Activated naive CD4-positive, alpha-beta T cell treated with anti-CD3 and anti-CD28 coated beads for 36 hours (primary cell): Measurements from ENCODE around the gene RRM2. TPM values are rescaled to one million over a fixed set of nuclear protein-coding genes. Genes with fewer than 3 reads are reported as not detected.
"Not testable (repeated sequence)": the region's sequence is repeated elsewhere in the genome, so short reads cannot be mapped to it uniquely, and the experiment has no call there.

Source experiments
- CTCF ChIA-PET: fragments of 350-600 bp; sonication (Branson Sonifier 250); formaldehyde crosslinking; loops from one replicate; lab custom pipeline; 2021; ENCODE audit warnings: antibody characterized with exemption; lab: Charles Lee
- DNase-seq: peaks from one replicate; pipeline ENCODE4 v3.0.0-alpha.2; 2020
- H3K27ac Mint-ChIP-seq: one replicate; pipeline ENCODE4 v1.8.0; 2021; ENCODE audit warnings: mild to moderate bottlenecking, mixed read lengths
- H3K27me3 Mint-ChIP-seq: one replicate; pipeline ENCODE4 v1.8.0; 2021; ENCODE audit warnings: low read depth, mixed read lengths
- H3K36me3 Mint-ChIP-seq: one replicate; pipeline ENCODE4 v1.8.0; 2021; ENCODE audit warnings: low read depth, mixed read lengths
- H3K4me1 Mint-ChIP-seq: one replicate; pipeline ENCODE4 v1.8.0; 2021; ENCODE audit warnings: low read depth, mixed read lengths
- H3K4me3 Mint-ChIP-seq: one replicate; pipeline ENCODE4 v1.8.0; 2021; ENCODE audit warnings: mild to moderate bottlenecking, moderate library complexity, mixed read lengths
- H3K9me3 Mint-ChIP-seq: one replicate; pipeline ENCODE4 v1.8.0; 2021; ENCODE audit warnings: mixed read lengths
- intact Hi-C: fragments of 100-400 bp; cut with micrococcal nuclease; formaldehyde crosslinking; loops from one replicate; pipeline ENCODE4 v1.15.1; 2023
- total RNA-seq, 2 experiments: library from RNA; stranded (reverse); gene quantifications; one replicate each; pipeline ENCODE4 v1.2.3, GENCODE V29; 2021

The RRM2 gene
- total RNA-seq, 2 experiments from 2014 or later = 466 to 514 TPM

GRCh38 chr2:10146366-10147005 lies 23.9 kb downstream of the RRM2 start:
- no peak overlapping the region for H3K4me3 Mint-ChIP-seq
- no peaks in the 10 kb centered on the region for H3K9me3 Mint-ChIP-seq
- peaks cover 47% of the 10 kb centered on the region for H3K36me3 Mint-ChIP-seq
- H3K4me1 Mint-ChIP-seq = peaks cover 17% of the 10 kb centered on the region
- H3K27ac Mint-ChIP-seq = no peak overlapping the region
- no peak for DNase-seq
- H3K27me3 Mint-ChIP-seq = no peaks in the 10 kb centered on the region
- intact Hi-C loops = no loop called here
- CTCF ChIA-PET = no interaction called here

- intact Hi-C loops, H3K27me3 Mint-ChIP-seq, CTCF ChIA-PET, H3K9me3 Mint-ChIP-seq, H3K27ac Mint-ChIP-seq, H3K4me3 Mint-ChIP-seq, DNase-seq: not testable (repeated sequence)
- Mint-ChIP-seq H3K36me3 (peaks cover 41% of the 10 kb centered on the region), H3K4me1 (peaks cover 12% of the 10 kb centered on the region)
Measured at GRCh38 chr2:10147050-10147660, 24.6 kb downstream of the RRM2 start.

- intact Hi-C loops = no loop called here
- H3K4me1 Mint-ChIP-seq = peaks cover 12% of the 10 kb centered on the region
- H3K36me3 Mint-ChIP-seq = peaks cover 37% of the 10 kb centered on the region
- CTCF ChIA-PET = no interaction called here
- no peak for DNase-seq
- no peak overlapping the region for H3K4me3 Mint-ChIP-seq
- H3K27ac Mint-ChIP-seq = no peak overlapping the region
- H3K9me3 Mint-ChIP-seq = no peaks in the 10 kb centered on the region
- no peaks in the 10 kb centered on the region for H3K27me3 Mint-ChIP-seq
Measured at GRCh38 chr2:10148268-10148667, 25.7 kb downstream of the RRM2 start.

- Mint-ChIP-seq H3K27ac (no peak overlapping the region), H3K9me3 (no peaks in the 10 kb centered on the region), H3K27me3 (no peaks in the 10 kb centered on the region), H3K4me1 (peaks cover 12% of the 10 kb centered on the region), H3K4me3 (no peak overlapping the region), H3K36me3 (peaks cover 39% of the 10 kb centered on the region)
- CTCF ChIA-PET = interaction anchor here (0.7 kb wide), 1 partner anchor 12 kb away, joined by 6 read pairs; no protein-coding TSS in a partner anchor
- intact Hi-C loops = no loop called here
- no peak for DNase-seq
Measured at GRCh38 chr2:10149635-10150034, 27.1 kb downstream of the RRM2 start.

GRCh38 chr2:10150436-10150835 lies 27.9 kb downstream of the RRM2 start:
- CTCF ChIA-PET = interaction anchor here (0.7 kb wide), 2 partner anchors 11 to 166 kb away, joined by 6 read pairs; no protein-coding TSS in a partner anchor
- H3K27me3 Mint-ChIP-seq = no peaks in the 10 kb centered on the region
- peaks cover 12% of the 10 kb centered on the region for H3K4me1 Mint-ChIP-seq
- peaks cover 42% of the 10 kb centered on the region for H3K36me3 Mint-ChIP-seq
- no peak overlapping the region for H3K4me3 Mint-ChIP-seq
- intact Hi-C loops = no loop called here
- no peak for DNase-seq
- H3K27ac Mint-ChIP-seq = no peak overlapping the region
- no peaks in the 10 kb centered on the region for H3K9me3 Mint-ChIP-seq

GRCh38 chr2:10151462-10151861 lies 28.9 kb downstream of the RRM2 start:
- H3K4me1 Mint-ChIP-seq = peaks cover 12% of the 10 kb centered on the region
- H3K4me3 Mint-ChIP-seq = no peak overlapping the region
- H3K36me3 Mint-ChIP-seq = peaks cover 42% of the 10 kb centered on the region
- no peaks in the 10 kb centered on the region for H3K27me3 Mint-ChIP-seq
- no peak for DNase-seq
- intact Hi-C loops = no loop called here
- H3K27ac Mint-ChIP-seq = no peak overlapping the region
- no peaks in the 10 kb centered on the region for H3K9me3 Mint-ChIP-seq
- CTCF ChIA-PET = interaction anchor here (0.7 kb wide), 1 partner anchor 127 kb away, joined by 4 read pairs; no protein-coding TSS in a partner anchor

GRCh38 chr2:10157293-10157692 lies 34.8 kb downstream of the RRM2 start:
- intact Hi-C loops = no loop called here
- peaks cover 17% of the 10 kb centered on the region for H3K36me3 Mint-ChIP-seq
- DNase-seq = no peak
- H3K27me3 Mint-ChIP-seq = no peaks in the 10 kb centered on the region
- no peak overlapping the region for H3K4me3 Mint-ChIP-seq
- no peaks in the 10 kb centered on the region for H3K9me3 Mint-ChIP-seq
- no peak overlapping the region for H3K27ac Mint-ChIP-seq
- H3K4me1 Mint-ChIP-seq = peaks cover 8% of the 10 kb centered on the region
- CTCF ChIA-PET = interaction anchor here (1.9 to 2.9 kb wide), 2 partner anchors 8 to 251 kb away, joined by 9 read pairs; no protein-coding TSS in a partner anchor

GRCh38 chr2:10158681-10159080 lies 36.1 kb downstream of the RRM2 start:
- DNase-seq = no peak
- Mint-ChIP-seq H3K9me3 (no peaks in the 10 kb centered on the region), H3K36me3 (peaks cover 12% of the 10 kb centered on the region), H3K27me3 (no peaks in the 10 kb centered on the region), H3K4me3 (no peak overlapping the region), H3K27ac (no peak overlapping the region), H3K4me1 (peaks cover 8% of the 10 kb centered on the region)
- CTCF ChIA-PET = interaction anchor here (1.0 to 1.9 kb wide), 3 partner anchors 86 to 276 kb away, joined by 4 to 6 read pairs (median 4); no protein-coding TSS in a partner anchor
- intact Hi-C loops = no loop called here

GRCh38 chr2:10159086-10159485 lies 36.5 kb downstream of the RRM2 start:
- Mint-ChIP-seq H3K4me3 (no peak overlapping the region), H3K27me3 (no peaks in the 10 kb centered on the region), H3K36me3 (peaks cover 12% of the 10 kb centered on the region), H3K9me3 (no peaks in the 10 kb centered on the region), H3K27ac (no peak overlapping the region), H3K4me1 (peaks cover 8% of the 10 kb centered on the region)
- intact Hi-C loops = no loop called here
- CTCF ChIA-PET = interaction anchor here (1.0 to 2.0 kb wide), 4 partner anchors 86 to 276 kb away, joined by 4 to 10 read pairs (median 5); no protein-coding TSS in a partner anchor
- no peak for DNase-seq

- peaks cover 8% of the 10 kb centered on the region for H3K4me1 Mint-ChIP-seq
- CTCF ChIA-PET = interaction anchor here (0.9 to 2.0 kb wide), 4 partner anchors 87 to 276 kb away, joined by 3 to 10 read pairs (median 5); no protein-coding TSS in a partner anchor
- no peak overlapping the region for H3K27ac Mint-ChIP-seq
- no peaks in the 10 kb centered on the region for H3K27me3 Mint-ChIP-seq
- no peaks in the 10 kb centered on the region for H3K9me3 Mint-ChIP-seq
- intact Hi-C loops = no loop called here
- no peak for DNase-seq
- H3K36me3 Mint-ChIP-seq = peaks cover 10% of the 10 kb centered on the region
- H3K4me3 Mint-ChIP-seq = no peak overlapping the region
Measured at GRCh38 chr2:10159581-10160131, 37.1 kb downstream of the RRM2 start.

GRCh38 chr2:10160203-10160955 lies 37.8 kb downstream of the RRM2 start:
- Mint-ChIP-seq H3K4me3 (no peak overlapping the region), H3K9me3 (no peaks in the 10 kb centered on the region), H3K36me3 (peaks cover 7% of the 10 kb centered on the region), H3K4me1 (peaks cover 8% of the 10 kb centered on the region), H3K27ac (no peak overlapping the region), H3K27me3 (no peaks in the 10 kb centered on the region)
- no peak for DNase-seq
- CTCF ChIA-PET = interaction anchor here (0.6 to 2.0 kb wide), 5 partner anchors 19 to 249 kb away, joined by 3 to 10 read pairs (median 4); no protein-coding TSS in a partner anchor
- intact Hi-C loops = no loop called here
